ENCODE measurements around the gene APOB. TPM values are rescaled to one million over a fixed set of nuclear protein-coding genes. Genes with fewer than 3 reads are reported as not detected.
A peak's percentile ranks its signal among the peaks of the same experiment; 100 is the strongest.

The APOB gene
- total RNA-seq, 1 experiment from 2014 or later = not detected

DNA sequence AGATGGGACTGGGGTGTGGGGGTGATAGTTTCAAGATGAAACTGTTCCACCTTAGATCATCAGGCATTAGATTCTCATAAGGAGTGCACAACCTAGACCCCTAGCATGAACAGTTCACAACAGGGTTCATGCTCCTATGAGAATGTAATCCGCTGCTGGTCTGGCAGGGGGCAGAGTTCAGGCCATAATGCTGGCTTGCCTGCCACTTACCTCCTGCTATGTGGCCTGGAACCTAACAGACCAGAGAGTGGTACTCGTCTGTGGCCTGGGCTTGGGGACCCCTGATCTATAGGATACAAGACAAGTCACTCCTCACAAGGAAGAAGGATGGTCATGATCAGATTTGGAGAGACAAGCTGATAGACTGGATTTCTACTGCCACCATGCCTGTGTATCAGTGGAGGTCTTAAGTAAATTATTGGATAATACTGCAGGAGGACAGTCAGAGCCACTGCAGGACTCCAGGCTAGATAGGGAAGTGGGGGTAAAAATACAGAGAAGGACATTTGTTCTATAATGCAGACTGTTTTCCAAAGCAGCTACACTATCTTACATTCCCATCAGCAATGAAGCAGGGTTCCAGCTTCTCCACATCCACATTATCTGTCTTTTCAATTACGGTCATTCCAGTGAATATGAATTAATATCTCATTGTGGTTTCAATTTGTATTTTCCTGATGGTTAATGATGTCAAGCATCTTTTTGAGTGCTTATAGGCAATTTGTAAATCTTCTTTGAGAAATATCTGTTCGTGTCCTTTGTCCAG, 28.8 kb upstream of the APOB start:
- POLR2A ChIA-PET (ENCODE audit: unreplicated experiment) = no interaction called here
- Histone ChIP-seq H3K4me1 (ENCODE audit: insufficient read depth, low read length) (no peaks in the 10 kb centered on the region), H3K9me2 (replicated peaks; ENCODE audit: low read length) (no peaks in the 10 kb centered on the region), H3K79me2 (ENCODE audit: low read length) (no peaks in the 10 kb centered on the region), H3K36me3 (ENCODE audit: low read depth, low read length) (no peaks in the 10 kb centered on the region), H3F3A (ENCODE audit: low read length, unreplicated experiment) (no peaks in the 10 kb centered on the region), H3K4me2 (ENCODE audit: low read length) (no peak overlapping the region), H4K20me1 (ENCODE audit: low read length) (no peaks in the 10 kb centered on the region), H3K27ac (ENCODE audit: low read length) (no peak overlapping the region), H3K9me3 (ENCODE audit: low read length) (no peaks in the 10 kb centered on the region), H3K4me3 (ENCODE audit: low read length) (no peak overlapping the region), H3K27me3 (ENCODE audit: low read length) (no peaks in the 10 kb centered on the region), H2AFZ (ENCODE audit: low read length) (no peak overlapping the region), H3K9ac (ENCODE audit: low read length) (no peak overlapping the region)
- intact Hi-C loops (cut with micrococcal nuclease) = no loop called here
- TF ChIP-seq EZH2 (IDR thresholded peaks at IDR 0.05; ENCODE audit: low read length, unreplicated experiment) (no peak), EZH2phosphoT487 (IDR thresholded peaks at IDR 0.05; ENCODE audit: borderline replicate concordance, low read length) (no peak)
- TF ChIP-seq, protein P1, sequence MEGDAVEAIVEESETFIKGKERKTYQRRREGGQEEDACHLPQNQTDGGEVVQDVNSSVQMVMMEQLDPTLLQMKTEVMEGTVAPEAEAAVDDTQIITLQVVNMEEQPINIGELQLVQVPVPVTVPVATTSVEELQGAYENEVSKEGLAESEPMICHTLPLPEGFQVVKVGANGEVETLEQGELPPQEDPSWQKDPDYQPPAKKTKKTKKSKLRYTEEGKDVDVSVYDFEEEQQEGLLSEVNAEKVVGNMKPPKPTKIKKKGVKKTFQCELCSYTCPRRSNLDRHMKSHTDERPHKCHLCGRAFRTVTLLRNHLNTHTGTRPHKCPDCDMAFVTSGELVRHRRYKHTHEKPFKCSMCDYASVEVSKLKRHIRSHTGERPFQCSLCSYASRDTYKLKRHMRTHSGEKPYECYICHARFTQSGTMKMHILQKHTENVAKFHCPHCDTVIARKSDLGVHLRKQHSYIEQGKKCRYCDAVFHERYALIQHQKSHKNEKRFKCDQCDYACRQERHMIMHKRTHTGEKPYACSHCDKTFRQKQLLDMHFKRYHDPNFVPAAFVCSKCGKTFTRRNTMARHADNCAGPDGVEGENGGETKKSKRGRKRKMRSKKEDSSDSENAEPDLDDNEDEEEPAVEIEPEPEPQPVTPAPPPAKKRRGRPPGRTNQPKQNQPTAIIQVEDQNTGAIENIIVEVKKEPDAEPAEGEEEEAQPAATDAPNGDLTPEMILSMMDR (conservative IDR thresholded peaks at IDR 0.05; ENCODE audit: low read depth, low read length) = no peak
- CTCF ChIA-PET = no interaction called here
- no peak for DNase-seq
- no peak for ATAC-seq
- no TSS peak for BruUV-seq (replicated peaks)

DNA sequence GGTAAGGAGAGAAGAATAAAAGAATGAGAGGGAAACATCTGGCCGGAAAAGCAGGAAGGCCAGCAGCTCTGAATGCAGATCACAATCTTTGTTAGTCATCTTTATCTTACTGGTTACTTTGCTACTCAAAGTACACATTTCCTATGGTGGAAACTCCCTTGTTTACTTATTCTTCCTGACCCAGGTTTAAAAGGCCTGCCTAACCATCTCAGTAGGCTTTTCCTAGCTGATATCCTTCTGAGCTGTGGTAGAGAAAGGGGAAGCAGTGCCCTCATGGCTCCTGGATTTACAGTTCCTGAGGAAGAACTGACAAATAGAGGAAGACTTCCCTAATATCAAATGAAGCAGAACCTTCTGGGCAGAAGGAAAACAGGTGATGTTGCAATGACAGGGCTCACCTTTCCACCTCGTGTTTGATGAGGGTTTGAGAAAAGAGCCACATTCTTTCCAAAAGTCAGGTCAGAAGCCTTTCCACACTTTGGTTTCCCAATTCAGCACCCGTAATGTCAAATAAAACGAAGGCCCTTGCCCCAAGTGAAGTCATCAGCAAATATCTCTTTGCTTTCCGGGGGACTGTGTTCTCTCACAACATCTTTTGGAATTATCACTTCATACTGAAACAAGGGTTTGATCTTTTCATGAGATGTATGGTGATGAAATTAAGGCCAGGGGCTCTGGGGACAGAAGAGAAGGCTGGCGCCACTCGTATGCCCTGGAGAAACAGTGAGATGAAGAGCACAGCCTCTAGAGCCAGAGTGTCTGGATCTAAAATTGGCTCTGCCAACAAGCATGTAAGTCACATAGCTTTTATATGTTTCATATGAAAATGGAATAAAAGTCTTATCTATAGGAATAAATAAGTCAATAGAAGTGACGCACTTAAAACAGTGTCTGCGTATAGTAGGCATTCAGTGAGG, 26.7 kb upstream of the APOB start:
- TF ChIP-seq, protein P1 (conservative IDR thresholded peaks at IDR 0.05; ENCODE audit: low read depth, low read length) = no peak
- TF ChIP-seq EZH2 (IDR thresholded peaks at IDR 0.05; ENCODE audit: low read length, unreplicated experiment) = no peak
- no peak for TF ChIP-seq EZH2phosphoT487 (IDR thresholded peaks at IDR 0.05; ENCODE audit: borderline replicate concordance, low read length)
- H3K4me2 ChIP-seq (ENCODE audit: low read length) = no peak overlapping the region
- ChIA-PET CTCF (no interaction called here), POLR2A (ENCODE audit: unreplicated experiment) (no interaction called here)
- intact Hi-C loops (cut with micrococcal nuclease) = no loop called here
- no peaks in the 10 kb centered on the region for H3F3A ChIP-seq (ENCODE audit: low read length, unreplicated experiment)
- H3K9me2 ChIP-seq (replicated peaks; ENCODE audit: low read length) = no peaks in the 10 kb centered on the region
- H3K79me2 ChIP-seq (ENCODE audit: low read length) = no peaks in the 10 kb centered on the region
- no peaks in the 10 kb centered on the region for H4K20me1 ChIP-seq (ENCODE audit: low read length)
- H3K27me3 ChIP-seq (ENCODE audit: low read length) = no peaks in the 10 kb centered on the region
- no peak overlapping the region for H3K4me3 ChIP-seq (ENCODE audit: low read length)
- no TSS peak for BruUV-seq (replicated peaks)
- H3K36me3 ChIP-seq (ENCODE audit: low read depth, low read length) = no peaks in the 10 kb centered on the region
- no peak for ATAC-seq
- H3K9me3 ChIP-seq (ENCODE audit: low read length) = no peaks in the 10 kb centered on the region
- H3K27ac ChIP-seq (ENCODE audit: low read length) = no peak overlapping the region
- H2AFZ ChIP-seq (ENCODE audit: low read length) = no peak overlapping the region
- no peak overlapping the region for H3K9ac ChIP-seq (ENCODE audit: low read length)
- peak; percentile 4 for DNase-seq
- no peaks in the 10 kb centered on the region for H3K4me1 ChIP-seq (ENCODE audit: insufficient read depth, low read length)

All from PC-3 (cell line).